ENCODE data around the gene C1QTNF1. TPM values are rescaled to one million over a fixed set of nuclear protein-coding genes. Genes with fewer than 3 reads are reported as not detected.

The C1QTNF1 gene
- total RNA-seq, 3 donors from 2014 or later, result 16.9 to 33.3 (median 22.1) TPM

DNA sequence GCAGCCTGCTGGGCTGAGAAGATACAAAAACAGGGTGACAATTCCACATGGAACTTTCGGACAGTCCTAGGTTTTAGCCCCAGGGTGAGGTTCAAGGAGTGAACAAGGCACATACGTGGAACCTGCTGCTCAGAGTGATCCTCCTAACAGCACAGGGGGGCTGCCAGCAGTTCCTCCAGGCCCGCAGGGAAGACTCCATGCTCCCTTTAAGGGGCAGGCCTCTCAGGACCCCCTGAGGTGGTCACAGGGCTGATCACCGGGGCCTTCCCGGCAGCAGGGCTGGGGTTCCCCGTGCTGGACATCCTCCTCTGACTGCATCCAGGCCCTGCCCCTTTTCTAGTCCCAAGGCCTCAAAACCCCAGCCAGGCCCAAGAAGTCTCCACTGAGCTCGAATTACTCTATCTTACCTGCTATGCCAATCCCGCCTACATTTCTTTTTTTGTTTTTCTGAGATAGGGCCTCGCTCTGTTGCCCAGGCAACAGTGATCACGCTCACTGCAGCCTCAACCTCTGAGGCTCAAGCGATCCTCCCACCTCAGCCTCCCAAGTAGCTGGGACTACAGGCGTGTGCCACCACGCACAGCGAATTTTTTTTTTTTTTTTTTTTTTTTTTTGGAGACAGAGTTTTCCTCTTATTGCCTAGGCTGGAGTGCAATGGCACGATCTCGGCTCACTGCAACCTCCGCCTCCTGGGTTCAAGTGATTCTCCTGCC, 24.8 kb upstream of the C1QTNF1 start:
- no peaks in the 10 kb centered on the region for H3K36me3 ChIP-seq (ENCODE audit: low read depth)
- peak in 2 of 3 donors; percentile 31 to 48 for DNase-seq
- no peak for ATAC-seq
- H3K4me3 ChIP-seq, result no peak overlapping the region
- peaks cover 78% of the 10 kb centered on the region for H3K4me1 ChIP-seq (ENCODE audit: low read depth)
- intact Hi-C loops (cut with DNase I, micrococcal nuclease), result no loop called here
- TF ChIP-seq, protein P1, sequence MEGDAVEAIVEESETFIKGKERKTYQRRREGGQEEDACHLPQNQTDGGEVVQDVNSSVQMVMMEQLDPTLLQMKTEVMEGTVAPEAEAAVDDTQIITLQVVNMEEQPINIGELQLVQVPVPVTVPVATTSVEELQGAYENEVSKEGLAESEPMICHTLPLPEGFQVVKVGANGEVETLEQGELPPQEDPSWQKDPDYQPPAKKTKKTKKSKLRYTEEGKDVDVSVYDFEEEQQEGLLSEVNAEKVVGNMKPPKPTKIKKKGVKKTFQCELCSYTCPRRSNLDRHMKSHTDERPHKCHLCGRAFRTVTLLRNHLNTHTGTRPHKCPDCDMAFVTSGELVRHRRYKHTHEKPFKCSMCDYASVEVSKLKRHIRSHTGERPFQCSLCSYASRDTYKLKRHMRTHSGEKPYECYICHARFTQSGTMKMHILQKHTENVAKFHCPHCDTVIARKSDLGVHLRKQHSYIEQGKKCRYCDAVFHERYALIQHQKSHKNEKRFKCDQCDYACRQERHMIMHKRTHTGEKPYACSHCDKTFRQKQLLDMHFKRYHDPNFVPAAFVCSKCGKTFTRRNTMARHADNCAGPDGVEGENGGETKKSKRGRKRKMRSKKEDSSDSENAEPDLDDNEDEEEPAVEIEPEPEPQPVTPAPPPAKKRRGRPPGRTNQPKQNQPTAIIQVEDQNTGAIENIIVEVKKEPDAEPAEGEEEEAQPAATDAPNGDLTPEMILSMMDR (IDR thresholded peaks at IDR 0.05), result no peak
- H3K9me3 ChIP-seq, result no peaks in the 10 kb centered on the region

DNA sequence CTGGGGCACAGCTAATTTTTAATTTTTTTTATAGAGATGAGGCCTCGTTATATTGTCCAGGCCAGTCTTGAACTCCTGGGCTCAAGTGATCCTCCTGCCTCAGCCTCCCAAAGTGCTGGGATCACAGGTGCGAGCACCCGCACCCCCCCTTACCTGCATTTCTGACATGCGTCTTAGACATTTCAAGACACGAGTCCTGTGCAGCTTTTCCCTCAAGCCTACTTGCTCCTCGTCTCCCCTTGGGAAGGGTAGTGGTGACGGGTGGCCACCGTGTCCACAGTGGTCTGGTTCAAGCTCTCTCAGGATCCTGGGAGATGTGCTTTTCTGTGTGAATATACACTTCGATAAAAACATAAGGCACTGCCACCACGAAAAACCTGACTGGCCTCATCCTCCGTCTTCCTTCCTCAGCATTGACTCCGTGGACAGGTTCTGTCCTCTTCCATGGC, 24.0 kb upstream of the C1QTNF1 start:
- H3K4me1 ChIP-seq (ENCODE audit: low read depth), result peaks cover 70% of the 10 kb centered on the region
- no peak overlapping the region for H3K4me3 ChIP-seq
- H3K9me3 ChIP-seq, result no peaks in the 10 kb centered on the region
- ATAC-seq (no peak), DNase-seq (no peak)
- H3K36me3 ChIP-seq (ENCODE audit: low read depth), result no peaks in the 10 kb centered on the region
- TF ChIP-seq, protein P1 (IDR thresholded peaks at IDR 0.05), result no peak
- intact Hi-C loops (cut with DNase I, micrococcal nuclease), result no loop called here

DNA sequence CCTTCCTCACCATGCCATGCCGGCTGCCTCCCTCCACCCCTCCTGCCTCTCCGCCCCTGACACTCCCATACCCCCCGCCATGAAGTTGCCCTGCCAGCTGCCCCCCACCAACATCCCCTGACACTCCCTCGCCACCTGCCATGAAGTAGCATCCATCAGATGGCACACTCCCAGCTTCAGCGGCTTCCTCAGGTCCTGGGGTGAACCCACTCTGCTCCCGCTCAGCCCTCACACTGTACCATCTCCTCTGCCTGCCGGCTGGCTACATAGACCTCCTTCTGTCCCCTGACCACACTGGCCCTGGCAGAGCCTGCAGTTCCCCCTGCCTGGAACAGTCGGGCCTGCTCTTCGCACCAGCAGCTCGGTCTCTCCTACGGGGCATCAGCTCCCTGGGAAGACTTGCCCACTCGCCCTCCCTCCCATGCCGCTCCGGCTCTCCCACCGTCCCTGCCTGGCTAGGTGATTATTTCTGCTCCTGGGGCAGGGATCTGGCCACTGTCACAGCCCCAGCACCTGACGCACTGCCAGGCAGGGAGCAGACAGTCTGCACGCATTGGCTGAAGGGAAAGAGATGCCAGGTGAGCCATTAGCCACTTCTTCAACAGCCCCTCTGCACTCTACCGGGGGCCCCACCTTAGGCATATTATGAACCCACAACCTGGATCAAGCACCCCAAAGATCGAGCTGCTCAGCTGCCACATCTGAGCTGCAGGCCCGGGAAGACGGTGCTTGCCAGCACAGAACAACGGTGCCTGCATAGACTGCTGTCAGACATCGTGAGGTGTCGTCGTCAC, 23.4 kb upstream of the C1QTNF1 start:
- Histone ChIP-seq H3K36me3 (ENCODE audit: low read depth) (no peaks in the 10 kb centered on the region), H3K9me3 (no peaks in the 10 kb centered on the region), H3K4me1 (ENCODE audit: low read depth) (peaks cover 69% of the 10 kb centered on the region), H3K4me3 (no peak overlapping the region)
- ATAC-seq, result no peak
- peak; percentile 12 to 52 (median 37) for DNase-seq
- TF ChIP-seq, protein P1 (IDR thresholded peaks at IDR 0.05), result no peak
- intact Hi-C loops (cut with DNase I, micrococcal nuclease), result no loop called here

DNA sequence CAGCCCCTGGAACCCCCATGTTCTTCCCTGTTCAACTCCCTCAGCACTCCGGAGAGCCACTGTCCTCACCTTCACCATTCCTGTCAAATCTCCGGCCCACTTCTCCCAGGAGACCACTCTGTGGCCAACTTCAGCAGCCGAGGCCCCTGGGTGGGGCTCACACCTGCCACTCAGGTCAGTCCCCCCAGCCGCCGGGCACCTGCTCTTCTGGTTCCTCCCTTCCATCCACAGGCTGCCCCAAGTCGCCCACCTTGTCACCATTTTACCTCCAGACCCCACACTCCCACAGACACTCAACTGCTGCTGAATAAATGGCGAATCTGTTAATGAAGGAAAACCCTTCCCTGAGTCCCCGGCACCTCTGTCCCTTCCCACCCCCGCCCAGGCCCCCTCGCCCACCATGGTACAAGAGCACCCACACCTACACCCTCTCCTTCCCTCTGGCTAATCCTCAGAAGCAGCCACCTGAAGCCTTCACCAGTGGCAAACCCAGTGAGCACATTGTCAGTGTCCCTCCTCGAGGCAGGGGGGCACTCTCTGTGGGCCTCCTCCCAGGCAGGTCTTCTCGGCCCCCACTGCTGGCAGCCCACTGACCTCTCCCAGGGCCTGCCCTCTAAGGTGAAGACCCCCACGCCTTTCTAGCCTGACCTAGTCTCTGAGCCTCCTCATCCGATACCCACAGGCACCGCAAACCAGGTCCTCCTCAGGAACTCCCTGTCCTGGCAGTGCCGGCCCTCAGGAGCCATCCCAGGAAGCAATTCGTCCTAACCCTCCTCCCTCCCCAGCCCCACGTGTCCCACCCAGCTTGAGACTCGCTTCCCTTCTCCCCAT, 22.6 kb upstream of the C1QTNF1 start:
- Histone ChIP-seq H3K36me3 (ENCODE audit: low read depth) (no peaks in the 10 kb centered on the region), H3K9me3 (no peaks in the 10 kb centered on the region), H3K4me3 (no peak overlapping the region), H3K4me1 (ENCODE audit: low read depth) (peaks cover 71% of the 10 kb centered on the region)
- ATAC-seq, result no peak
- DNase-seq, result peak in 2 of 3 donors; percentile 54
- intact Hi-C loops (cut with DNase I, micrococcal nuclease), result no loop called here
- TF ChIP-seq, protein P1 (IDR thresholded peaks at IDR 0.05), result no peak

DNA sequence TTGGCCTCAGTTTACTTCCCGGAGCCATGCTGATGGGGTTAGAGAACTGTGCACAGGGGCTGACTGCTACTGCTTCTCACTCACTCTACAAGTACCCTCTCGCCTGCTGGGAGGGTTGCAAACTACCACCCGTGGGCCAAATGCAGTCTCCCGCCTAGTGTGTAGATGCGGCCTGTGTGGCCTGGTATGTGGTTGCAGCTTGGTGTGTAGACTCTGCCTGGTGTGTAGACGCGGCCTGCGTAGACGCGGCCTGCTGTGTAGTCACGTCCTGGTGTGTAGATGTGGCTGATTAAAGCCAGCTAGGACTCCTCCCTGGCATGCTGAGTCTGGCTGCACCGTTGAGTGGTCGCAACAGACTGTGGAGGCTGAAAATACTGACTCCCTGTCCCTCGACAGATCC, 21.7 kb upstream of the C1QTNF1 start:
- Histone ChIP-seq H3K36me3 (ENCODE audit: low read depth) (no peaks in the 10 kb centered on the region), H3K4me1 (ENCODE audit: low read depth) (peaks cover 71% of the 10 kb centered on the region), H3K4me3 (no peak overlapping the region), H3K9me3 (no peaks in the 10 kb centered on the region)
- TF ChIP-seq, protein P1 (IDR thresholded peaks at IDR 0.05), result no peak
- no peak for ATAC-seq
- intact Hi-C loops (cut with DNase I, micrococcal nuclease), result no loop called here
- no peak for DNase-seq

All from mucosa of descending colon (tissue), 3 donors.